Measurements from ENCODE around the gene THADA.

Gene THADA

DNA sequence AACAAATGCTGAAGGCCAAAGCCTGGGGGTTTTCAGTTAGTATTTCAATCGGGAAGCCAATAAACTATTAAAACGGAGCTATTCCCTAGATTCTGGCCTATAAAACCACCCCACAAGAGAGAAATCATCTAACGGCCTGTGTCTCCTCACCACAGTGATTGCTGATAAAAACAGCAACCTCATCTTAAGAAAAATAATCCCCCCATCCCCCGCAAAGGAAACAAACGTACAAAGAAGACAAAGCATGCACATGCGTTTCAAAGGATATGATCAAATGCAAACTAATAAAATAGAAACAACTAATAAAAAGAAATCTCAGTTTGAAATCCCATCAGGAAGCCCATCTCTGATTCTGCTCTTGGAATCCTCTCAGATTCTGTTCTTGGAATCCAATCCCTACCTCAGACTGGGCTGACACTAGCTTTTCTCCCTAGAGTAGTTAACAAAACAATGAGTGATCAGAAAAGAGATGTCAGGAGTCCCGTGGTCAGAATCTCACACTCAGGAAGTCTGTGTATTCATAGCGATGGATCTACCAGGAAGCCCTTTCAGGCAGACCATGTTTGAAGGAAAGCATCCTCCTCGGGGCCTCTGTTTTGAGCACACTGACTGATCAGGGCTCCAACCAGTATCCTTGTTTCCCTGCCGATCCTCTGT lies 150.7 kb downstream of the THADA start:
- Histone ChIP-seq H3K27ac (ENCODE audit: low read length) (no peak overlapping the region), H3K79me2 (ENCODE audit: low read length) (no peaks in the 10 kb centered on the region), H3K9ac (ENCODE audit: low read length) (no peak overlapping the region), H3K4me1 (ENCODE audit: low read length) (no peaks in the 10 kb centered on the region), H3K36me3 (replicated peaks; ENCODE audit: low read depth, low read length) (peaks cover 15% of the 10 kb centered on the region), H3K27me3 (ENCODE audit: low read depth, low read length) (no peaks in the 10 kb centered on the region), H3K4me2 (ENCODE audit: low read length) (no peak overlapping the region), H3K9me3 (ENCODE audit: insufficient read depth, low read length) (no peaks in the 10 kb centered on the region), H2AFZ (ENCODE audit: low read depth, low read length) (no peak overlapping the region), H3K4me3 (ENCODE audit: low read length) (no peak overlapping the region), H4K20me1 (ENCODE audit: insufficient read depth, low read length) (no peaks in the 10 kb centered on the region)
- no peak for TF ChIP-seq EZH2phosphoT487 (IDR thresholded peaks at IDR 0.05; ENCODE audit: low read depth)
- TF ChIP-seq, protein P1, sequence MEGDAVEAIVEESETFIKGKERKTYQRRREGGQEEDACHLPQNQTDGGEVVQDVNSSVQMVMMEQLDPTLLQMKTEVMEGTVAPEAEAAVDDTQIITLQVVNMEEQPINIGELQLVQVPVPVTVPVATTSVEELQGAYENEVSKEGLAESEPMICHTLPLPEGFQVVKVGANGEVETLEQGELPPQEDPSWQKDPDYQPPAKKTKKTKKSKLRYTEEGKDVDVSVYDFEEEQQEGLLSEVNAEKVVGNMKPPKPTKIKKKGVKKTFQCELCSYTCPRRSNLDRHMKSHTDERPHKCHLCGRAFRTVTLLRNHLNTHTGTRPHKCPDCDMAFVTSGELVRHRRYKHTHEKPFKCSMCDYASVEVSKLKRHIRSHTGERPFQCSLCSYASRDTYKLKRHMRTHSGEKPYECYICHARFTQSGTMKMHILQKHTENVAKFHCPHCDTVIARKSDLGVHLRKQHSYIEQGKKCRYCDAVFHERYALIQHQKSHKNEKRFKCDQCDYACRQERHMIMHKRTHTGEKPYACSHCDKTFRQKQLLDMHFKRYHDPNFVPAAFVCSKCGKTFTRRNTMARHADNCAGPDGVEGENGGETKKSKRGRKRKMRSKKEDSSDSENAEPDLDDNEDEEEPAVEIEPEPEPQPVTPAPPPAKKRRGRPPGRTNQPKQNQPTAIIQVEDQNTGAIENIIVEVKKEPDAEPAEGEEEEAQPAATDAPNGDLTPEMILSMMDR (IDR thresholded peaks at IDR 0.05; ENCODE audit: low read depth, low read length) = no peak

DNA sequence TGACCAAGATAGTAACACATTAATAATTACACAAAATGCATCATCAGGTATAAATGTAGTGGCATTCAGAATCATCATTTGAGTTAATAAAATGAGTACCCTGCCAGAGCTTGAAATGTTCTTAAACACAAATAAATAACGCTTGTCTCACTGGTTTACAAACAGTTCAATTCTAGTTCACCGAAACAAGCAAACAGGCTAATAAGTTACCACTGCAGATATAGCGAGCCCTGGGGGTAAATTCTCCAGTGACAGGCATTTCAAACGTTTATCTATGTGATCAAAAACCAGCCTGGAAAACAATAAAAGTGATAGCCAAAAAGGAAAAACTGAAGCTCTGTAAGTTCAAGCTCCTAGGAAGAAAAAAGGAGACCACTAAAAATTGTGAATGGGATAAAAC lies 152.6 kb downstream of the THADA start:
- Histone ChIP-seq H3K4me2 (ENCODE audit: low read length) (no peak overlapping the region), H3K9ac (ENCODE audit: low read length) (no peak overlapping the region), H3K4me3 (ENCODE audit: low read length) (no peak overlapping the region), H3K27ac (ENCODE audit: low read length) (no peak overlapping the region), H3K36me3 (replicated peaks; ENCODE audit: low read depth, low read length) (peaks cover 15% of the 10 kb centered on the region), H3K79me2 (ENCODE audit: low read length) (no peaks in the 10 kb centered on the region), H3K9me3 (ENCODE audit: insufficient read depth, low read length) (no peaks in the 10 kb centered on the region), H4K20me1 (ENCODE audit: insufficient read depth, low read length) (no peaks in the 10 kb centered on the region), H2AFZ (ENCODE audit: low read depth, low read length) (no peak overlapping the region), H3K4me1 (ENCODE audit: low read length) (no peaks in the 10 kb centered on the region), H3K27me3 (ENCODE audit: low read depth, low read length) (no peaks in the 10 kb centered on the region)
- TF ChIP-seq EZH2phosphoT487 (IDR thresholded peaks at IDR 0.05; ENCODE audit: low read depth) = no peak
- TF ChIP-seq, protein P1 (IDR thresholded peaks at IDR 0.05; ENCODE audit: low read depth, low read length) = no peak

DNA sequence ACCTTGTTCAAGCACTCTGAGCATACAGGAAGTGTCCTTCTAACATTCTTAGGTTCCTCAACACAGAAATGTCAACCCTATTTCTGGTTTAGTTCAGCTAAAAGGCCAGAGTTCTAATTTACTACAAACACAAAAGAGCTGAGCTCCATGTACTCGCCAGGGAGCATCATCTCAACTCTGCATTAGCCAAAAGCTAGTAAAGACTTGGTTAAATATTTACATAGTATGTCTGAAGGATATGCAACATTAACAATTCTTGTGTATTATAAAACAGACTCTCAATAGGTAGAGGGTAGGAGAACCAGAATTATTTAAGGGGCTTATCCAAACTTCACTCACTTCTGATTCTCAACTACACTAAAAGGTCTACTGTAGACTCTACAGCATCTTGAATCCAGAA lies 154.6 kb downstream of the THADA start:
- no peaks in the 10 kb centered on the region for H3K9me3 ChIP-seq (ENCODE audit: insufficient read depth, low read length)
- H3K27ac ChIP-seq (ENCODE audit: low read length) = no peak overlapping the region
- no peak overlapping the region for H3K9ac ChIP-seq (ENCODE audit: low read length)
- peaks cover 6% of the 10 kb centered on the region for H3K36me3 ChIP-seq (replicated peaks; ENCODE audit: low read depth, low read length)
- H2AFZ ChIP-seq (ENCODE audit: low read depth, low read length) = no peak overlapping the region
- H3K4me3 ChIP-seq (ENCODE audit: low read length) = no peak overlapping the region
- H3K27me3 ChIP-seq (ENCODE audit: low read depth, low read length) = no peaks in the 10 kb centered on the region
- TF ChIP-seq, protein P1 (IDR thresholded peaks at IDR 0.05; ENCODE audit: low read depth, low read length) = no peak
- no peak for TF ChIP-seq EZH2phosphoT487 (IDR thresholded peaks at IDR 0.05; ENCODE audit: low read depth)
- H3K4me2 ChIP-seq (ENCODE audit: low read length) = no peak overlapping the region
- peaks cover 2% of the 10 kb centered on the region; the same call in 1 of the 2 replicates for H3K4me1 ChIP-seq (ENCODE audit: low read length)
- H4K20me1 ChIP-seq (ENCODE audit: insufficient read depth, low read length) = no peaks in the 10 kb centered on the region
- no peaks in the 10 kb centered on the region for H3K79me2 ChIP-seq (ENCODE audit: low read length)

DNA sequence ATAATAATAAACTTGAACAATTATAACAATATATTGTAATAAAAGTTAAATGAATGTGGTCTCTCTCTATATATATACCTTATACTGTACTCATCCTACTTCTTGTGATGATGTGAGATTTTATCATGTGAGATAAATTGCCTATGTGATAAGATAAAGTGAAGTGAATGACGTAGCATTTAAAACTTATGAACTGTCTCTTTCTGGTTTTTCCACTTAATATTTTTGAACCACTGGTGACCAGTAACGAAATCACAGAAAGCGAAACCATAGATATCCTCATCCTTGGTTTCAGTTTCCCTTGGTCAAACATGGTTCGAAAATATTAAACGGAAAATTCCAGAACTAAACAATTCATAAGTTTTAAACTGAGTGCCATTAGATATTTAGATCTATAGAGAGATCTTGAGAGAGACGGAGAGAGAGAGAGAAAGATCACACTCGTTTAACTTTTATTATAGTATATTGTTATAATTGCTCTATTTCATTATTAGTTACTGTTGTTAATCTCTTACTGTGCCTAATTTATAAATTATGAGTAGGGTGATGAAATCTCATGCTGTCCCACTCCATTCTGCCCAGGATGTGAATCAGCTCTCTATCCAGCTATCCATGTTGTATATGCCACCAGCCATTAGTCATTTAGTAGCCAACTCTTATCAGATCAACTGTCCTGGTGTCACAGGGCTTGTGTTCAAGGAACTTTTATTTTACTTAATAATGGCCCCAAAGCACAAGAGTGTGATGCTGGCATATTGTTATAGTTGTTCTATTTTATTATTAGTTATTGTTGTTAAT lies 156.8 kb downstream of the THADA start:
- TF ChIP-seq EZH2phosphoT487 (IDR thresholded peaks at IDR 0.05; ENCODE audit: low read depth) = no peak
- TF ChIP-seq, protein P1 (IDR thresholded peaks at IDR 0.05; ENCODE audit: low read depth, low read length) = no peak
- no peak overlapping the region for H3K4me2 ChIP-seq (ENCODE audit: low read length)
- H3K4me3 ChIP-seq (ENCODE audit: low read length) = no peak overlapping the region
- H4K20me1 ChIP-seq (ENCODE audit: insufficient read depth, low read length) = no peaks in the 10 kb centered on the region
- H3K27me3 ChIP-seq (ENCODE audit: low read depth, low read length) = no peaks in the 10 kb centered on the region
- no peaks in the 10 kb centered on the region for H3K79me2 ChIP-seq (ENCODE audit: low read length)
- H3K9ac ChIP-seq (ENCODE audit: low read length) = no peak overlapping the region
- no peak overlapping the region for H2AFZ ChIP-seq (ENCODE audit: low read depth, low read length)
- H3K9me3 ChIP-seq (ENCODE audit: insufficient read depth, low read length) = no peaks in the 10 kb centered on the region
- H3K4me1 ChIP-seq (ENCODE audit: low read length) = peaks cover 5% of the 10 kb centered on the region; the same call in 1 of the 2 replicates
- no peak overlapping the region for H3K27ac ChIP-seq (ENCODE audit: low read length)
- peaks cover 4% of the 10 kb centered on the region for H3K36me3 ChIP-seq (replicated peaks; ENCODE audit: low read depth, low read length)
